OCI-LY7 (cell line): Measurements from ENCODE around the gene KDM4F. TPM values are rescaled to one million over a fixed set of nuclear protein-coding genes. Genes with fewer than 3 reads are reported as not detected.
"Not testable (repeated sequence)": the region's sequence is repeated elsewhere in the genome, so short reads cannot be mapped to it uniquely, and the experiment has no call there.

ENCODE experiments used
- Bru-seq: library from RNA; stranded (reverse); fragments of 400-500 nt; gene quantifications from one replicate; lab custom pipeline; 2021; lab: Mats Ljungman, UMichigan
- BruChase-seq, 2 experiments: library from RNA; stranded (reverse); fragments of 400-500 nt; gene quantifications; one replicate each; lab custom pipeline; 2021; lab: Mats Ljungman, UMichigan
- BruUV-seq: library from RNA; stranded (reverse); fragments of 400-500 nt; replicated peaks from 2 replicates; lab custom pipeline; 2021; lab: Mats Ljungman, UMichigan
- CTCF ChIA-PET: fragments of 300-600 bp; sonication (Branson Sonifier 250); formaldehyde crosslinking; loops from one replicate; lab custom pipeline; 2022; ENCODE audit warnings: antibody characterized with exemption; ENCODE audit not compliant: unreplicated experiment; lab: Charles Lee
- POLR2A ChIA-PET: fragments of 300-600 bp; sonication (Branson Sonifier 250); formaldehyde crosslinking; loops from one replicate; lab custom pipeline; 2022; ENCODE audit warnings: antibody characterized with exemption; lab: Charles Lee
- DNase-seq: peaks from one replicate; pipeline ENCODE4 v3.0.0-alpha.2; 2015; ENCODE audit warnings: low spot score
- H2AFZ ChIP-seq: fragments of 200-600 bp; sonication (generic), shearing (Covaris generic); 2 replicates; pipeline ENCODE4 v1.6.1; 2014; ENCODE audit warnings: mild to moderate bottlenecking, antibody characterized with exemption, low read length, moderate library complexity
- H3K27ac ChIP-seq: fragments of 200-600 bp; sonication (generic); 2 replicates; pipeline ENCODE4 v1.5.1; 2014; ENCODE audit warnings: mixed run types, low read depth, mild to moderate bottlenecking, moderate library complexity, low read length, inconsistent platforms; ENCODE audit not compliant: poor library complexity, severe bottlenecking
- H3K36me3 ChIP-seq: fragments of 200-600 bp; sonication (generic); 2 replicates; pipeline ENCODE4 v1.6.1; 2014; ENCODE audit warnings: mild to moderate bottlenecking, antibody characterized with exemption, low read length, moderate library complexity, mixed read lengths; ENCODE audit not compliant: insufficient read depth
- H3K4me1 ChIP-seq: fragments of 200-600 bp; sonication (generic); 2 replicates; pipeline ENCODE4 v1.5.1; 2014; ENCODE audit warnings: mild to moderate bottlenecking, low read length; ENCODE audit not compliant: insufficient read depth, poor library complexity, severe bottlenecking
- H3K4me2 ChIP-seq: fragments of 200-600 bp; sonication (generic); 2 replicates; pipeline ENCODE4 v1.6.1; 2014; ENCODE audit warnings: mild to moderate bottlenecking, low read length
- H3K4me3 ChIP-seq: fragments of 200-600 bp; sonication (generic); 2 replicates; pipeline ENCODE4 v1.5.1; 2014; ENCODE audit warnings: mild to moderate bottlenecking, low read depth, low read length; ENCODE audit not compliant: poor library complexity, severe bottlenecking
- H3K79me2 ChIP-seq: fragments of 200-600 bp; sonication (generic); 2 replicates; pipeline ENCODE4 v1.6.1; 2016; ENCODE audit warnings: low read depth, mild to moderate bottlenecking, low read length, moderate library complexity, mixed read lengths; ENCODE audit not compliant: insufficient read depth
- H3K9me2 ChIP-seq: fragments of 200-600 bp; sonication (generic); 2 replicates; pipeline ENCODE4 v1.6.1; 2016; ENCODE audit warnings: mild to moderate bottlenecking, low read length, mixed read lengths; ENCODE audit not compliant: insufficient read depth
- H3K9me3 ChIP-seq: fragments of 200-600 bp; sonication (generic); 2 replicates; pipeline ENCODE4 v1.6.1; 2014; ENCODE audit warnings: mild to moderate bottlenecking, mixed run types, low read length, mixed read lengths
- H4K20me1 ChIP-seq: fragments of 200-600 bp; sonication (generic); 2 replicates; pipeline ENCODE4 v1.6.1; 2014; ENCODE audit warnings: mild to moderate bottlenecking, antibody characterized with exemption, low read length, moderate library complexity, mixed read lengths; ENCODE audit not compliant: insufficient read depth
- CTCF ChIP-seq: fragments of 200-600 bp; sonication (generic); conservative IDR thresholded peaks from 2 replicates; pipeline ENCODE4 v1.5.1; 2014; ENCODE audit warnings: mild to moderate bottlenecking, antibody characterized with exemption, low read length, moderate library complexity, mixed read lengths
- EZH2phosphoT487 ChIP-seq: fragments of 200-600 bp; sonication (generic); IDR thresholded peaks from 2 replicates; pipeline ENCODE4 v1.6.1; 2018; ENCODE audit warnings: low read depth, borderline replicate concordance, mild to moderate bottlenecking, mixed run types, antibody characterized with exemption, low read length, moderate library complexity, mixed read lengths
- intact Hi-C: fragments of 100-400 bp; cut with micrococcal nuclease; formaldehyde crosslinking; loops from one replicate; pipeline ENCODE4 v1.10.0; 2022; ENCODE audit not compliant: unreplicated experiment
- long read RNA-seq: library from polyadenylated mRNA; stranded (forward); transcript quantifications from one replicate; pipeline ENCODE4 v2.0.0, GENCODE V29; 2022
- total RNA-seq, 2 experiments: library from RNA; depleted of rRNA in 1 of 2; stranded (reverse); fragments of >200 nt in 1 of 2; shearing (Covaris generic) in 1 of 2; gene quantifications; 2 replicates each; pipeline ENCODE4 v1.2.3, GENCODE V29; 2014 to 2022

KDM4F gene
- total RNA-seq (2014; rRNA removed; shearing (Covaris generic)): not detected in 2 replicates
- total RNA-seq (2022): not detected in 2 replicates
- Bru-seq, nascent RNA: not detected
- BruChase-seq, experiment 1, labeled RNA remaining after a 6-hour chase: not detected
- BruChase-seq, experiment 2, labeled RNA remaining after a 2-hour chase: not detected
- long read RNA-seq: 0 reads

GRCh38 chr11:95049122-95049521, at the start of gene KDM4F:
Gene KDM4F, plus strand, starts transcription at chr11:95049422.
- H3K27ac ChIP-seq, intact Hi-C loops, POLR2A ChIA-PET, H3K79me2 ChIP-seq, DNase-seq, H3K9me3 ChIP-seq, H3K36me3 ChIP-seq, H2AFZ ChIP-seq, BruUV-seq, H3K4me2 ChIP-seq, H4K20me1 ChIP-seq, H3K9me2 ChIP-seq, H3K4me1 ChIP-seq, CTCF ChIA-PET, H3K4me3 ChIP-seq: not testable (repeated sequence)

GRCh38 chr11:95003716-95004115, 45.5 kb upstream of the KDM4F start:
- Histone ChIP-seq H3K4me3 (no peak overlapping the region), H2AFZ (no peak overlapping the region), H3K27ac (no peak overlapping the region), H3K4me2 (no peak overlapping the region), H3K79me2 (no peaks in the 10 kb centered on the region), H3K9me2 (no peaks in the 10 kb centered on the region), H3K4me1 (no peaks in the 10 kb centered on the region), H3K9me3 (no peaks in the 10 kb centered on the region), H4K20me1 (no peaks in the 10 kb centered on the region), H3K36me3 (no peaks in the 10 kb centered on the region)
- DNase-seq: no peak
- BruUV-seq: no TSS peak
- ChIA-PET POLR2A (no interaction called here), CTCF (no interaction called here)
- TF ChIP-seq EZH2phosphoT487 (no peak), CTCF (no peak)
- intact Hi-C loops: no loop called here

GRCh38 chr11:95005642-95006041, 43.6 kb upstream of the KDM4F start:
- TF ChIP-seq EZH2phosphoT487 (no peak), CTCF (no peak)
- no peaks in the 10 kb centered on the region for H3K9me2 ChIP-seq
- POLR2A ChIA-PET: interaction anchor here (0.8 to 1.1 kb wide), 3 partner anchors 11 to 724 kb away, joined by 3 read pairs; no protein-coding TSS in a partner anchor
- no peak overlapping the region for H3K4me3 ChIP-seq
- no TSS peak for BruUV-seq
- DNase-seq: no peak
- H4K20me1 ChIP-seq: no peaks in the 10 kb centered on the region
- CTCF ChIA-PET: no interaction called here
- H3K27ac ChIP-seq: no peak overlapping the region
- H3K4me2 ChIP-seq: no peak overlapping the region
- intact Hi-C loops: no loop called here
- H3K79me2 ChIP-seq: no peaks in the 10 kb centered on the region
- no peak overlapping the region for H2AFZ ChIP-seq
- H3K36me3 ChIP-seq: no peaks in the 10 kb centered on the region
- H3K4me1 ChIP-seq: no peaks in the 10 kb centered on the region
- H3K9me3 ChIP-seq: no peaks in the 10 kb centered on the region
